Measurements from ENCODE around the gene FXYD2.

DNA sequence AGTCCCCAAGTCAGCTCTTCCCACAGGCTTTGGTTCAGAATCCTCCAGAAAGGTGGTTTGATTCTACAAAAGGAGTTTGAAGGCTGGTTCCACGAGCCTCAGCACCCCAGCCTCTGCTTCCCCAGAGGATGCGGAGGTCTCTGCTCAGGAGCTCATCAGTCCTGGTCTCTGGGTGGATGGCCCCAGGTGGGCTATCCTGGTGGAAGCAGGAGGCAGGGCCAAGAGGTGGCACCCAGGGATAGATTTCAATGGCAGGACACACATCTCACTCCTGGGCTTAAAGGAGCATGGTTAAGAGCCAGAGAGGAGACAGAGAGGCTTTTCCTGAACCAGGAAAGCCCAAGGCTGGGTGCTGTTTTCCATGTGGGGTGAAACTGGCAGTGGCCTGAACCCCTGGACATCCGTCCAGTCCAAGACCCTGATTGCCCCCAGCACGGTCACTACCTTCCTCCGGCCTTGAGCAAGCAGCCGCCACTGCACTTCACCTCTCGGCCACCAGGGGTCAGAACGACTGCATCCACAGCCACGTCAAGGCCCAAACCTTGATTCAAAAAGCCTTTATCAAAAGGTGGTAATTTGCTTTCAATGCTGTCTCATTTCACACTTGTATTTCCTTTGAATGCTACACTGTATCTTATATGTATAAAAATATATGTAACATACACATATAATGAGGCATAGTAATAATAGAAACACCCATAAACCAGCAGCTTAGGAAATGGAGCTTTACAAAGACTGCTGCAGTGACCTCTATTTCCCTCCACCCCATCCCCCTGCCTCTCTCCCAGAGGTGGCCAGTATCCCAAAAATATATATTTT is 19.3 kb upstream of the FXYD2 start:
- TF ChIP-seq, protein P1, sequence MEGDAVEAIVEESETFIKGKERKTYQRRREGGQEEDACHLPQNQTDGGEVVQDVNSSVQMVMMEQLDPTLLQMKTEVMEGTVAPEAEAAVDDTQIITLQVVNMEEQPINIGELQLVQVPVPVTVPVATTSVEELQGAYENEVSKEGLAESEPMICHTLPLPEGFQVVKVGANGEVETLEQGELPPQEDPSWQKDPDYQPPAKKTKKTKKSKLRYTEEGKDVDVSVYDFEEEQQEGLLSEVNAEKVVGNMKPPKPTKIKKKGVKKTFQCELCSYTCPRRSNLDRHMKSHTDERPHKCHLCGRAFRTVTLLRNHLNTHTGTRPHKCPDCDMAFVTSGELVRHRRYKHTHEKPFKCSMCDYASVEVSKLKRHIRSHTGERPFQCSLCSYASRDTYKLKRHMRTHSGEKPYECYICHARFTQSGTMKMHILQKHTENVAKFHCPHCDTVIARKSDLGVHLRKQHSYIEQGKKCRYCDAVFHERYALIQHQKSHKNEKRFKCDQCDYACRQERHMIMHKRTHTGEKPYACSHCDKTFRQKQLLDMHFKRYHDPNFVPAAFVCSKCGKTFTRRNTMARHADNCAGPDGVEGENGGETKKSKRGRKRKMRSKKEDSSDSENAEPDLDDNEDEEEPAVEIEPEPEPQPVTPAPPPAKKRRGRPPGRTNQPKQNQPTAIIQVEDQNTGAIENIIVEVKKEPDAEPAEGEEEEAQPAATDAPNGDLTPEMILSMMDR (IDR thresholded peaks at IDR 0.05), result peak; percentile 96 to 100 (median 98)
- no peak for TF ChIP-seq POLR2A (IDR thresholded peaks at IDR 0.05)
